GM19452 (cell line): ENCODE data around the gene SAV1.

ENCODE experiments used
- ATAC-seq: cut with Tn5 transposase; IDR thresholded peaks from one replicate; pipeline ENCODE4 v1.9.1; 2021; ENCODE audit not compliant: unreplicated experiment

The SAV1 gene

GRCh38 chr14:50610465-50610864 is 57.6 kb downstream of the SAV1 start:
- no peak for ATAC-seq

DNA sequence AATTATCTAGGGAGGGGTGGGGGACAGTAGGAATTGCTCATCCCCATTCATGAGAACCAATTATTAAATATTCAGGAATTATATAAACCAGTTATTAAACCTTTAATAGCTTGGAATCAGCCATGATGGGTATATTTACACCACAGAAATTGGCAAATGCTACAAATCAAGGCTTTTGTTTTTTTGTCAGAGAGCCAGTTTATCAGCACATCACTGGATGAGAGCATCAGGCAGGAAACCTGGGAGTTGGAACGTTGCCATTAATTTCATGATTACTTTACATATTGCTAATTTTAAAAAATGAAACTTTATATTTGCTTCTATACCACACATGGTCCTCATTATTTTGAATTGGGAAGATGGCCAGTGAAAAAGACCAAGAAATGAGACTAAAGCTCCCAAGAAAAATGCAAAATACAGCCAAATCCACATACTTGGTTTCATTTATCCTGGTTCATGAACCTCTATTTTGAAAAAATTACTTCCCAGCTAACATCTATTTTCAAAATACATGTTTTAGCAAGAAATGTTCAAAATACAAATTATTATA is 59.7 kb downstream of the SAV1 start:
- no peak for ATAC-seq

GRCh38 chr14:50607761-50608160 is 60.3 kb downstream of the SAV1 start:
- ATAC-seq: no peak

DNA sequence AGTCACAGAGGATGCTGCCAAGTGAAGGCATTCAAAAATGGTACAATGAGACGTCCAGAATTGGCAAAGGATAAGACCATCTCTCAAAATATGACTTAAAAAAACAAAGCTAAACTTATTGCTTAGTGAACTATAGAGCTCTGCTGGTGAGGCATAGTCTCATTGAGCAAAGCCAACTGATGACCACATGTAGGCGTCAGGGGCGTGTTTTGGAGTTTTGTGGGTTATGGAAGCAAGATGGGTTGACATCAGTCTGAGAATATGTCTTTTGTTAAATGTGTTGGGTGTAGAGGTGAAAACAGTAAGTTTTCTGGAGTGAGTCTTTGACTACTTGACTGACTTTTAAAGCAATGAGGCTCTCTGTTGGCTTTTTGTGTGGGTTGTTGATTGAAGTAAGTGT is 60.9 kb downstream of the SAV1 start:
- ATAC-seq: no peak

GRCh38 chr14:50606468-50606867 is 61.6 kb downstream of the SAV1 start:
- ATAC-seq: no peak

- ATAC-seq: no peak
These were observed 62.3 kb downstream of the SAV1 start for GRCh38 chr14:50605766-50606165.

DNA sequence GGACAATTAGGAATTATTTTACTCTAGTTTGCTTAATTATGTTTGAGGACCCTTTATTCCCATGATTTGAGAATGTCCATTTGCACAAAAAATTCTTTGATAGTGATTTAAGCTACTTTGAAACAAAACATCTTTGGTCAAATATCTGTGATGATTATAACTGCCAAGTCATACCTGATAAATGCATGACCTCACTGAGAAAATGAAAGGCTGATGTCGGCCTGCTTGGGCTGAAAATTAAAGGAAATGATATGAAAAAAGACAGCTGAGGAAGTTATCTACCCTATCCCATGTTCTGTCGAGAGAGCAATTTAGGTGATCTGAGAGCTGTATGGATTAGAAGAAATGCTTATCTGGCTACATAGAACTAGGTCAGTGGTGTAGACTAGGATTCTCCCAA is 64.5 kb downstream of the SAV1 start:
- no peak for ATAC-seq

DNA sequence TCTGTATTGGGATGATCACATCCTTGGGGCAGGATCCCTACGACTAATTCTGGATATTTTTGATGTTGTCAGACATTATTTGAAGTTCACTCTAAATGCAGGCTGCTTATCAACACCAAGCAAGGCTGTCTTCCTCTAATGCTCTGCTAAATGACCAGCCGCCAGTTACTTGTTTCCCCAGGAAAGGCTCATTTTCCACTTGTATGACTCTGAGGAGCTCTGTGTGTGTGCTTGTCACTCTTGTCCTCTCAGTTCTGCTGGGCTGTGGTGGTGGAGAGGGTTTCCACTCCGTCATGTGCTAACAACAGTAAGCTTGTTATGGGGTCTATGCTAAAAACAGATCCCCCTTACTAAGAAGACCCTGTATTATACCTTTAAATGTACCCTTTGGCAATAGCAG is 66.1 kb downstream of the SAV1 start:
- ATAC-seq: no peak

DNA sequence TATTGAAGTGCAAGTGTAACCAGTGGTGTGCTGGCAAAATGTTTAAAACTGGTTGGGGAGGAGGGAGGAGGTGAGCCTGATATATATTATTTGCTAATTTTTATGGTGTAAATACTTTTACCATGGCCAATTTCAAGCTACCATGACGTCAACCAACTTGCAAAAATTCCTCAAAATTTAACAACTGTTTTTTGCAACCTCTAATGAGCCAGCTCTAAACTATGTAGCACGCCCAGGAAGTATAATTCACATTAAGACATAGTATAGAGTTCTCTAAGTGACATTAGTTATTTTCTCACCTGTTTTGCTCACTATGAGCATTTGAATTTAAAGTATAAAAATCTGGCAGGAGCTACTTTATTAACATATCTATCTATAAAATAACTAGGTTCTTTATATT is 66.7 kb downstream of the SAV1 start:
- no peak for ATAC-seq

DNA sequence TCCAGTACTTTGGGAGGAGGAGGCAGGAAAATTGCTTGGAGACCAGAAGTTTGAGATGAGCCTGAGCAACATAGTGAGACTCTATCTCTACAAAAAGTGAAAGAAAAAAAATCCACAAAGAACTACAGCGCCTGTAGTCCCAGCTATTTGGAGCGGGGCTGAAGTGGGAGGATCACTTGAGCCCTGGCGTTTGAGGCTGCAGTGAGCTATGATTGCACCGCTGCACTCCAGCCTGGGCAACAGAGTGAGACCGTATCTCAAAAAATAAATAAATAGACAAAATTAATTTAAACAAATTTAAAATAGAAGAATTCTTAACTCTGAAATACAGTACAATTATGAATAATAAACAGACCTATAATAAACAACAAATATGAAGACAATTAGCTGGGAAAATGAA is 67.3 kb downstream of the SAV1 start:
- ATAC-seq: no peak

DNA sequence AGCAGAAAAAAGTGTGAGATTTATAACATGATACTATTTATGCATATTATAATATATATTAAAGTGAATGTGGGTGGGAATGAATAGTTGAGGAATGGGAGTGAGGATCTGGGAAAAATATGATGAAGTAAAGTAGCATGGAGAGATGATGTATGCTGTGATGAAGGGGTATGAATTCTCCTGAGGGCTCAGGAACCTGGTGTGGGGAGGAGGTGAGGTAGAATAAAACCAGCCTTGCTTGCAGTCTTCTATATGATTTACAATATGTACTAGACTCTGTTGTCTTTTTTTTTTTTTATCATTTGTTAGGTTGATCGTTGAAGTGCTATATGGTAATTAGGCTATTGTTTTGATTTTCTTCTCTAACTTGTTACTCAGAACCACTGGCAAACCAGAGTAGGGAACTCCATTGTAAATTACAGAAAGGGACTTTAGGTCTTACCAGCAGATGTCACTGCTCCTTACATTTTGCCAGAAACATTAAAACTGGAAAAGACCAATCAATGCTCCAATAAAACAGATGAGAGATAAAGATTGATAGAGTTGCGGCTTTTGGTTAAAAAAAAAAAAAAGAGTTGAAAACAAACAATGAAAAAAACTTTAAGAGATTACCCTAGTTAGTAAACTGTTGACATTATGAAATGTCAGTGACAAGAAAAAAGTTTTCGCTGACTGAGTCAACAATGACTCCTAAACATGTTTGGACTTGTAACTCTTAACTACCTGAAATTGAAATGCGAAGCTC is 68.2 kb downstream of the SAV1 start:
- ATAC-seq: no peak

DNA sequence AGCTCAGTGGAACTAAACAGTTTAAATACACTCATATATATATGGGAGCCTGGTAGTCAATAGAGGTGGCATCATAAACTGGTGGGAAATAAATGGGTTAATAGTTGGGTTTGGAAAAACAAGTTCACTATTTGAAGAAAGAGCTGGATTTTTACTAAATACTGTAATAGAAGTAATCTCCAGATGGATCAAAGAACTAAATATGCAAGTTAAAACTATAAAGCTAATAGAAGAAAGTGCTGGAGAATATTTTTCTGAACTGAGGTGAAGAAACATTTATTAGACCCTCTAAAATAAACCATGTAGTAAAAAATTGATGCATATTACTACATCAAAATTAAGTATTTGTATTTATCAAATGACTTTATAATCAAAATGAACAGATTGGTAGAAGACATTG is 69.3 kb downstream of the SAV1 start:
- no peak for ATAC-seq

GRCh38 chr14:50594577-50595316 is 73.4 kb downstream of the SAV1 start:
- no peak for ATAC-seq

DNA sequence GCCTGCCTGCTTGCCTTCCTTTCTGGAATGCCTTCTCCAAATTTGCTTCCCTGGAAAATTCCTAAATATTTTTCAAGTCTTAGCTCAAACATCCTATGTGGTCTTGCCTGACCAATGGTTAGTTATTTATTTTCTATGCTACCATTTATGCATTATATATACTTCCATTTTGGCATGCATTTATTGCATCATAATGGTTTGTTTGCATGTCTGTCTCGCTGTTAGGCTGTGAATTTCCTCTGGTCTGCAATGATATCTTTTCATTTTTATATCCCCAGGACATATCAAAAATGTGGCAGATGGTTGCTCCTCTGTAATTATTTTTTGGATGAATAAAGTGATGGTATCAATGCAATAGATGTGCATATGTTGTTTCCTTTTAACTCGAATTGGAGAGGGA is 77.6 kb downstream of the SAV1 start:
- no peak for ATAC-seq
